ENCODE results near the gene RAB3GAP1. TPM values are rescaled to one million over a fixed set of nuclear protein-coding genes. Genes with fewer than 3 reads are reported as not detected.

RAB3GAP1 gene
- total and polyA plus RNA-seq, 2 of the 4 experiments (the other 2 are of a cell fraction), result 21.2 to 65.8 TPM

GRCh38 chr2:135096665-135097446 is 44.8 kb downstream of the RAB3GAP1 start:
- Histone ChIP-seq H3K23ac (ENCODE audit: low read depth, low read length) (no peak overlapping the region), H3K27me3 (ENCODE audit: control insufficient read depth, insufficient read depth, low read length) (no peaks in the 10 kb centered on the region), H2AFZ (replicated peaks; ENCODE audit: low read length, poor library complexity) (no peak overlapping the region), H3K36me3 (ENCODE audit: control insufficient read depth, insufficient read depth, low read length) (peaks cover 5% of the 10 kb centered on the region; the same call in 1 of the 2 replicates), H4K5ac (ENCODE audit: low read depth, low read length) (no peak overlapping the region; the same call in 1 of the 2 replicates), H2BK5ac (ENCODE audit: low read depth, low read length, poor library complexity, severe bottlenecking) (peak overlapping the region; percentile 65), H4K8ac (ENCODE audit: low read depth in 2 of 2, low read length in 2 of 2) (no peak overlapping the region; a peak in 1 of 4 replicates), H3K4me2 (ENCODE audit: low read depth, low read length) (no peak overlapping the region), H2AK9ac (replicated peaks; ENCODE audit: low read depth, low read length, poor library complexity) (no peak overlapping the region), H2AK5ac (ENCODE audit: low read depth, low read length) (no peak overlapping the region), H3K4ac (ENCODE audit: low read depth, low read length) (no peak overlapping the region), H4K91ac (ENCODE audit: insufficient read depth, low read depth, low read length) (no peak overlapping the region), H3K9ac (ENCODE audit: low read depth, low read length) (no peak overlapping the region), H3K27ac (ENCODE audit: insufficient read depth, low read length) (peak overlapping the region; percentile 81; the same call in 1 of the 2 replicates), H2BK20ac (ENCODE audit: low read depth, low read length) (no peak overlapping the region), H3K9me3 (ENCODE audit: control insufficient read depth, insufficient read depth, low read length) (no peaks in the 10 kb centered on the region), H3K4me1 (ENCODE audit: control insufficient read depth, insufficient read depth, low read length) (peaks cover 8% of the 10 kb centered on the region), H3K79me1 (ENCODE audit: low read depth in 1 of 2, low read length in 2 of 2) (peaks cover 19 to 33% of the 10 kb centered on the region in 2 experiments; a peak in 3 of 4 replicates), H3K9me1 (ENCODE audit: insufficient read depth, low read length) (no peaks in the 10 kb centered on the region; the same call in 1 of the 2 replicates), H2BK15ac (ENCODE audit: low read depth, low read length) (no peak overlapping the region), H3K4me3 (ENCODE audit: insufficient read depth, low read depth, low read length) (no peak overlapping the region), H3K18ac (ENCODE audit: low read depth, low read length) (no peak overlapping the region), H2BK120ac (ENCODE audit: low read depth, low read length) (no peak overlapping the region), H3K14ac (replicated peaks; ENCODE audit: low read depth, low read length) (no peak overlapping the region), H3K56ac (ENCODE audit: extremely low read depth, insufficient read depth, low read length) (no peak overlapping the region), H4K20me1 (ENCODE audit: insufficient read depth, low read length) (no peaks in the 10 kb centered on the region; the same call in 1 of the 2 replicates)
- intact Hi-C loops (cut with micrococcal nuclease) (loop anchor here (5.0 kb wide), 1 partner anchor 45 kb away; the partner anchor contains the start of gene RAB3GAP1), in situ Hi-C loops (cut with MboI; ENCODE audit: low sequenced_read_pairs) (no loop called here), dilution Hi-C loops (cut with HindIII; ENCODE audit: low sequenced_read_pairs, unreplicated experiment) (no loop called here)
- no peak for TF ChIP-seq CHD1 (IDR thresholded peaks at IDR 0.05; ENCODE audit: low read depth, low read length)
- TF ChIP-seq SMC3 (IDR thresholded peaks at IDR 0.05; ENCODE audit: low read depth, low read length), result no peak
- TF ChIP-seq MAFK (IDR thresholded peaks at IDR 0.05; ENCODE audit: low read depth, low read length), result no peak
- no peak for TF ChIP-seq FOS (IDR thresholded peaks at IDR 0.05; ENCODE audit: low read depth, low read length)
- TF ChIP-seq MAZ (IDR thresholded peaks at IDR 0.05; ENCODE audit: borderline replicate concordance, low read depth, low read length), result no peak
- no peak for TF ChIP-seq CEBPB (IDR thresholded peaks at IDR 0.05; ENCODE audit: low read depth, low read length)
- TF ChIP-seq RFX5 (IDR thresholded peaks at IDR 0.05; ENCODE audit: low read depth, low read length), result no peak
- TF ChIP-seq ELK1 (IDR thresholded peaks at IDR 0.05; ENCODE audit: borderline replicate concordance, low read depth, low read length), result no peak
- TF ChIP-seq RAD21 (IDR thresholded peaks at IDR 0.05; ENCODE audit: low read length), result no peak
- peak; percentile 76 for ATAC-seq (ENCODE audit: low read depth)
- no TSS peak for BruUV-seq (replicated peaks)
- CTCF ChIA-PET, result no interaction called here
- no CpG with 5 or more reads among the region's 4 CpGs for WGBS, 2 experiments (ENCODE audit: extremely low coverage in 2 of 2, insufficient read length in 1 of 2)
- POLR2A ChIA-PET (ENCODE audit: unreplicated experiment), result no interaction called here
- DNase-seq, result peak; percentile 61
